ENCODE data around the gene HOXB5. TPM values are rescaled to one million over a fixed set of nuclear protein-coding genes. Genes with fewer than 3 reads are reported as not detected.

Gene HOXB5
- total and polyA plus RNA-seq, 9 donors = 0.04 to 2.8 (median 0.49) TPM; not detected in 1

DNA sequence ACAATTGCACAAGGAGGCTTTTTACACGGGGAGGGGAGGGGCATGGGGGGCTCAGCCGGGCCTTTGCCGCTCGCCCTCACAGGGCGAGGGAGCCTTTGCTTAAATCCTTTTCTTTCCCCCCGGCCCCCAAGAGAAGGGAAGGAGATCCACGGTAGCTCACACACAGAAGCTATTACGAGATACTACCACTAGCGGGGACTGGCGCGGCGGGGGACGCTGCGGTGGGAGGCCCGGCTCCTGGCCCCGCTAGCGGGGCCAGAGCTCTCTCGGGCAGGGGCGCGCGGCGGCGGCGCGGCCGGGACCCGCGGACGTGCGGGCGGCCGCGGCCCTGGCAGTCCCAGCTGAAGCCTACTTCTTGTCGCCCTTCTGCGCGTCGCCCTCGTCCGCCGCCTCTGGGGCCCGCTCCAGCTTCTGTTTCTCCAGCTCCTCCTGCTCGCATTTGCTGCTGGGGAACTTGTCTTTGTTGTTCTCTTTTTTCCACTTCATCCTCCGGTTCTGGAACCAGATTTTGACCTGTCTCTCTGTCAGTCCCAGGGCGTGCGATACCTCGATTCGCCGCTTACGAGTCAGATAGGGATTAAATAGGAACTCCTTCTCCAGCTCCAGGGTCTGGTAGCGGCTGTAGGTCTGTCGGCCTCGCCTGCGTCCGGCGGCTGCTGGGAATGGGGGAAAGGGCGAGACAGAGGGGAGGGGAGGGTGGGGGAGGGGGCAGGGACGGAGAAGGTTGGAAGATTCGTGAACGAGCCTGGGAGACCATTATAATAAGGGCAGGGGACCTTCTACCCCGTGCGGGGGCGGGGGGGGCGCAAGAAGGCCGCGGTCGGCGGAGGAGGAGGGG, 19.5 kb upstream of the HOXB5 start:
- no peak for DNase-seq
- Histone ChIP-seq H3K9me3 (no peaks in the 10 kb centered on the region), H3K27ac (no peak overlapping the region), H3K27me3 (peaks cover 2% of the 10 kb centered on the region), H3K4me3 (peak overlapping the region; percentile 17), H3K4me1 (ENCODE audit: insufficient read depth) (peaks cover 2% of the 10 kb centered on the region), H3K36me3 (no peaks in the 10 kb centered on the region)
- TF ChIP-seq POLR2A (IDR thresholded peaks at IDR 0.05) = no peak
- TF ChIP-seq CTCF (IDR thresholded peaks at IDR 0.05) = no peak
- TF ChIP-seq EP300 (IDR thresholded peaks at IDR 0.05) = no peak
- WGBS, 3 donors = 1 to 2% (median 2%) methylated on average over 67 of the region's 67 CpGs
- intact Hi-C loops (cut with DNase I) = loop anchor here in 2 of 4 donors (10.0 kb wide), 1 partner anchor 588 kb away; no protein-coding TSS in a partner anchor

DNA sequence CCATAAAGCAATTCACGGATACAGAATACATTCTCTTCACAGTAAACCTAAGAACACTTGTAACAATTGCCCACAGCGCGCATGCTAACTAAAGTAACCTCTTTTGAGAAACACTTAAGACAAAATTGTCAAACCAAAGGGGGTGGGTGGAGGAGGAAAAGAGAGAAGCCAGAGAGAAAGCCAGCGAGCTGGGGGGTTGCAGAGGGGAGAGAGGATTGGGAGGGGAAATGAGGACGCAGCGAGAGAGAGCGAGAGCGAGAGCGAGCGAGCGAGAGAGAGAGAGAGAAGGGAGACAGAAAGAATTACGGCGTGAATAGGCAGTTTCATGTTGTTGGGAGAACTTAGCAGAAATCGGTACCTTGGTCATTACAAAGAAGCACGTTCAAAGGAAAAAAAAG, 18.9 kb upstream of the HOXB5 start:
- no peak for DNase-seq
- Histone ChIP-seq H3K9me3 (no peaks in the 10 kb centered on the region), H3K36me3 (no peaks in the 10 kb centered on the region), H3K27me3 (peaks cover 2% of the 10 kb centered on the region), H3K4me3 (peak overlapping the region; percentile 17), H3K4me1 (ENCODE audit: insufficient read depth) (peaks cover 2% of the 10 kb centered on the region), H3K27ac (no peak overlapping the region)
- TF ChIP-seq EP300 (IDR thresholded peaks at IDR 0.05) = no peak
- no peak for TF ChIP-seq POLR2A (IDR thresholded peaks at IDR 0.05)
- no peak for TF ChIP-seq CTCF (IDR thresholded peaks at IDR 0.05)
- 3 to 5% (median 3%) methylated on average over 15 of the region's 15 CpGs for WGBS, 3 donors
- intact Hi-C loops (cut with DNase I) = loop anchor here in 2 of 4 donors (10.0 kb wide), 1 partner anchor 588 kb away; no protein-coding TSS in a partner anchor

GRCh38 chr17:48611681-48612455, 18.3 kb upstream of the HOXB5 start:
- Histone ChIP-seq H3K27ac (no peak overlapping the region), H3K27me3 (peaks cover 2% of the 10 kb centered on the region), H3K4me1 (ENCODE audit: insufficient read depth) (peaks cover 2% of the 10 kb centered on the region), H3K9me3 (no peaks in the 10 kb centered on the region), H3K36me3 (no peaks in the 10 kb centered on the region), H3K4me3 (peak overlapping the region; percentile 39)
- DNase-seq = no peak
- intact Hi-C loops (cut with DNase I) = loop anchor here in 2 of 4 donors (10.0 kb wide), 1 partner anchor 587 kb away; no protein-coding TSS in a partner anchor
- WGBS, 3 donors = 3 to 6% (median 5%) methylated on average over 36 of the region's 36 CpGs
- TF ChIP-seq EP300 (IDR thresholded peaks at IDR 0.05) (no peak), CTCF (IDR thresholded peaks at IDR 0.05) (no peak), POLR2A (IDR thresholded peaks at IDR 0.05) (no peak)

DNA sequence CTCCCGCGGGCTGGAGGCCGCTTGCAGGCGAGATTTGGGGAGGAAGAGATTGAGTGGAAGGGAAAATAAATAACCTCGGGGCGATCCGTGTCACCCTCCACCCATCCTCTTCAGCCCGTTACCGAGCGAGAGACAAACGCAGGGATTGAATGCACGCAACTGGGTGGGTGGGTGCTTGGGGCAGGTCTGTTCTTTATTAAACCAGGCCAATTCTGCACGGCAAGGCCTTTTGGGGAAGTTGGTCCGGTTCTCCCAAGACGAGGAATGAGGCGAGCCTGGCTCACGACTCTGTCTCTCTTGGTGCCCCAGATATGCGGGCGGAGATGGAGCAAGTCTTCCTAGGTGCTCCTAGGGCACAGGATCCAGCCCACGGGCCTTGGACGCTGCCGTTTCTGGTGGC, 17.6 kb upstream of the HOXB5 start:
- no peak for DNase-seq
- Histone ChIP-seq H3K9me3 (peaks cover 0 to 2% of the 10 kb centered on the region in 2 donors), H3K4me1 (ENCODE audit: insufficient read depth) (peaks cover 2% of the 10 kb centered on the region), H3K27ac (no peak overlapping the region), H3K27me3 (peaks cover 4% of the 10 kb centered on the region), H3K36me3 (no peaks in the 10 kb centered on the region), H3K4me3 (peak overlapping the region; percentile 39)
- intact Hi-C loops (cut with DNase I) = loop anchor here in 2 of 4 donors (10.0 kb wide), 1 partner anchor 586 kb away; no protein-coding TSS in a partner anchor
- WGBS, 3 donors = 4% methylated on average over 22 of the region's 22 CpGs
- TF ChIP-seq POLR2A (IDR thresholded peaks at IDR 0.05) (no peak), EP300 (IDR thresholded peaks at IDR 0.05) (no peak), CTCF (IDR thresholded peaks at IDR 0.05) (no peak)

Measured in ovary (tissue), 9 donors.